Epithelial cell of alveolus of lung (primary cell): ENCODE data around the gene SHANK3. TPM values are rescaled to one million over a fixed set of nuclear protein-coding genes. Genes with fewer than 3 reads are reported as not detected.

Experiments used
- total RNA-seq: library from RNA; depleted of rRNA; stranded (reverse); fragments of >200 nt; gene quantifications from 2 replicates; pipeline ENCODE4 v1.2.1, GENCODE V29; 2015

The SHANK3 gene
- 1.2 and 4.2 TPM in 2 replicates for total RNA-seq

GRCh38 chr22:50672471-50673230 lies at the start of gene SHANK3:
Gene SHANK3 (plus strand): TSS chr22:50672823.

GRCh38 chr22:50627642-50628542 lies 44.7 kb upstream of the SHANK3 start, which contains the start of gene ARSA:
Gene ARSA (minus strand): TSS chr22:50628152. CDS start chr22:50627779, 373 bp downstream.

Other genes starting within 250 kb of the SHANK3 start
- gene SBF1, start 197.8 kb upstream of the SHANK3 start, total RNA-seq, result 56.4 and 65.3 TPM in 2 replicates
- gene ADM2, start 191.3 kb upstream of the SHANK3 start, total RNA-seq, result 0.72 and 8.8 TPM in 2 replicates
- not detected in 2 replicates for gene MIOX, start 186.0 kb upstream of the SHANK3 start, total RNA-seq
- gene LMF2, start 165.1 kb upstream of the SHANK3 start, total RNA-seq, result 56.1 and 68.0 TPM in 2 replicates
- 16.0 and 60.0 TPM in 2 replicates for gene NCAPH2, start 164.6 kb upstream of the SHANK3 start, total RNA-seq
- 5.4 and 8.4 TPM in 2 replicates for gene SCO2, start 147.2 kb upstream of the SHANK3 start, total RNA-seq
- gene TYMP, start 142.8 kb upstream of the SHANK3 start, total RNA-seq, result 36.4 and 74.5 TPM in 2 replicates
- 0.52 TPM in 1 of 2 replicates, not detected in the other for gene KLHDC7B, start 126.9 kb upstream of the SHANK3 start, total RNA-seq
- gene SYCE3, start 109.9 kb upstream of the SHANK3 start, total RNA-seq, result not detected in 2 replicates
- 0.52 and 3.8 TPM in 2 replicates for gene CPT1B, start 94.4 kb upstream of the SHANK3 start, total RNA-seq
- gene CHKB, start 90.0 kb upstream of the SHANK3 start, total RNA-seq, result 29.1 and 34.9 TPM in 2 replicates
- gene MAPK8IP2, start 72.0 kb upstream of the SHANK3 start, total RNA-seq, result 0.24 and 0.26 TPM in 2 replicates
- 38.2 and 48.5 TPM in 2 replicates for gene ARSA, start 44.7 kb upstream of the SHANK3 start, total RNA-seq
- gene ACR, start 65.4 kb downstream of the SHANK3 start, total RNA-seq, result not detected in 2 replicates
- 7.3 and 12.2 TPM in 2 replicates for gene RABL2B, start 110.8 kb downstream of the SHANK3 start, total RNA-seq